GM23248 (cell line): ENCODE measurements around the gene MYH7B. TPM values are rescaled to one million over a fixed set of nuclear protein-coding genes. Genes with fewer than 3 reads are reported as not detected.

Experiments used
- DNase-seq: peaks from one replicate; pipeline ENCODE4 v3.0.0-alpha.2; 2015
- H2AFZ ChIP-seq: fragments of 200-600 bp; sonication (generic); 2 replicates; pipeline ENCODE4 v1.6.1; 2016; ENCODE audit warnings: antibody characterized with exemption
- H3F3A ChIP-seq: fragments of 200-600 bp; sonication (generic); 2 replicates; pipeline ENCODE4 v1.6.1; 2016; ENCODE audit warnings: mild to moderate bottlenecking, antibody characterized with exemption, mixed run types; ENCODE audit not compliant: insufficient read depth
- H3K27ac ChIP-seq: fragments of 200-600 bp; sonication (generic); 2 replicates; pipeline ENCODE4 v1.5.1; 2016; ENCODE audit warnings: mild to moderate bottlenecking
- H3K27me3 ChIP-seq: fragments of 200-600 bp; sonication (generic); replicated peaks from 2 replicates; pipeline ENCODE4 v1.6.1; 2016; ENCODE audit warnings: mild to moderate bottlenecking; ENCODE audit not compliant: insufficient read depth
- H3K36me3 ChIP-seq: fragments of 200-600 bp; sonication (generic); 2 replicates; pipeline ENCODE4 v1.6.1; 2016; ENCODE audit warnings: low read depth, mild to moderate bottlenecking
- H3K4me1 ChIP-seq: fragments of 200-600 bp; sonication (generic); 2 replicates; pipeline ENCODE4 v1.6.1; 2016; ENCODE audit warnings: mild to moderate bottlenecking; ENCODE audit not compliant: insufficient read depth
- H3K4me2 ChIP-seq: fragments of 200-600 bp; sonication (generic); one replicate; pipeline ENCODE4 v1.6.1; 2016; ENCODE audit warnings: mild to moderate bottlenecking; ENCODE audit not compliant: unreplicated experiment
- H3K4me3 ChIP-seq: fragments of 200-600 bp; sonication (generic); 2 replicates; pipeline ENCODE4 v1.5.1; 2016; ENCODE audit warnings: mild to moderate bottlenecking
- H3K79me2 ChIP-seq: fragments of 200-600 bp; sonication (generic); 2 replicates; pipeline ENCODE4 v1.6.1; 2016; ENCODE audit warnings: mild to moderate bottlenecking; ENCODE audit not compliant: insufficient read depth
- H3K9ac ChIP-seq: fragments of 200-600 bp; sonication (generic); 2 replicates; pipeline ENCODE4 v1.6.1; 2016; ENCODE audit warnings: mild to moderate bottlenecking
- H3K9me2 ChIP-seq: fragments of 200-600 bp; sonication (generic); 2 replicates; pipeline ENCODE4 v1.6.1; 2016; ENCODE audit warnings: mixed run types, mild to moderate bottlenecking, moderate library complexity; ENCODE audit not compliant: insufficient read depth
- H3K9me3 ChIP-seq: fragments of 200-600 bp; sonication (generic); one replicate; pipeline ENCODE4 v1.6.1; 2017; ENCODE audit warnings: low read depth
- H4K20me1 ChIP-seq: fragments of 200-600 bp; sonication (generic); 2 replicates; pipeline ENCODE4 v1.6.0; 2016; ENCODE audit not compliant: insufficient read depth
- EZH2 ChIP-seq: fragments of 200-600 bp; sonication (generic); IDR thresholded peaks from 2 replicates; pipeline ENCODE4 v1.6.1; 2018; ENCODE audit warnings: antibody characterized with exemption, mild to moderate bottlenecking; ENCODE audit not compliant: insufficient read depth, poor library complexity, severe bottlenecking
- EZH2phosphoT487 ChIP-seq: fragments of 200-600 bp; sonication (generic); IDR thresholded peaks from 2 replicates; pipeline ENCODE4 v1.6.1; 2018; ENCODE audit warnings: antibody characterized with exemption, moderate library complexity, mild to moderate bottlenecking, low read depth; ENCODE audit not compliant: insufficient read depth
- WGBS, 2 experiments: methylation state at CpG; one replicate each; pipeline ENCODE4 v1.1.6; 2015 to 2017; ENCODE audit warnings: low lambda C conversion rate in 2 of 2, low coverage in 1 of 2; ENCODE audit errors: missing lambda C conversion rate in 2 of 2; 5-methylcytosine and 5-hydroxymethylcytosine counted together
- in situ Hi-C: fragments of 300-500 bp; cut with MboI; formaldehyde crosslinking; loops from 2 replicates; pipeline ENCODE4 v1.15.0; 2020
- polyA plus RNA-seq: library from polyadenylated mRNA; unstranded; fragments of >200 nt; fragmentation: Nextera tagmentation; extraction: Ambion mirVana; gene quantifications from 2 replicates; pipeline ENCODE4 v1.2.1, GENCODE V29; 2016
- total RNA-seq: library from RNA; depleted of rRNA; stranded (reverse); fragments of >200 nt; shearing (Covaris generic); gene quantifications from 2 replicates; pipeline ENCODE4 v1.2.3, GENCODE V29; 2014

MYH7B gene
- total and polyA plus RNA-seq, 2 experiments from 2014 or later, result 0.11 to 0.49 TPM

- Histone ChIP-seq H3K27ac (no peak overlapping the region), H3K9ac (no peak overlapping the region), H2AFZ (no peak overlapping the region), H3K9me2 (no peaks in the 10 kb centered on the region), H3K9me3 (no peaks in the 10 kb centered on the region), H3K79me2 (no peaks in the 10 kb centered on the region), H3K27me3 (no peaks in the 10 kb centered on the region), H4K20me1 (no peaks in the 10 kb centered on the region), H3K4me2 (no peak overlapping the region), H3K4me1 (no peaks in the 10 kb centered on the region), H3F3A (no peaks in the 10 kb centered on the region), H3K36me3 (no peaks in the 10 kb centered on the region; the same call in 1 of the 2 replicates), H3K4me3 (no peak overlapping the region)
- TF ChIP-seq EZH2 (no peak), EZH2phosphoT487 (no peak)
- DNase-seq, result no peak
- 89 to 92% methylated on average over 24 to 25 of the region's 25 CpGs for WGBS, 2 experiments
- in situ Hi-C loops, result no loop called here
These were observed 43.4 kb downstream of the MYH7B start for GRCh38 chr20:34999021-34999451.

GRCh38 chr20:34999782-35000181 lies 44.1 kb downstream of the MYH7B start:
- Histone ChIP-seq H3K9me3 (no peaks in the 10 kb centered on the region), H3K27me3 (no peaks in the 10 kb centered on the region), H3K79me2 (no peaks in the 10 kb centered on the region), H4K20me1 (no peaks in the 10 kb centered on the region), H3K4me2 (no peak overlapping the region), H3K27ac (no peak overlapping the region), H3K4me3 (no peak overlapping the region), H3K9me2 (no peaks in the 10 kb centered on the region), H3K9ac (no peak overlapping the region), H2AFZ (no peak overlapping the region), H3K36me3 (no peaks in the 10 kb centered on the region; the same call in 1 of the 2 replicates), H3K4me1 (no peaks in the 10 kb centered on the region), H3F3A (no peaks in the 10 kb centered on the region)
- 90 to 91% methylated on average over 10 of the region's 10 CpGs for WGBS, 2 experiments
- DNase-seq, result no peak
- TF ChIP-seq EZH2phosphoT487 (no peak), EZH2 (no peak)
- in situ Hi-C loops, result no loop called here

DNA sequence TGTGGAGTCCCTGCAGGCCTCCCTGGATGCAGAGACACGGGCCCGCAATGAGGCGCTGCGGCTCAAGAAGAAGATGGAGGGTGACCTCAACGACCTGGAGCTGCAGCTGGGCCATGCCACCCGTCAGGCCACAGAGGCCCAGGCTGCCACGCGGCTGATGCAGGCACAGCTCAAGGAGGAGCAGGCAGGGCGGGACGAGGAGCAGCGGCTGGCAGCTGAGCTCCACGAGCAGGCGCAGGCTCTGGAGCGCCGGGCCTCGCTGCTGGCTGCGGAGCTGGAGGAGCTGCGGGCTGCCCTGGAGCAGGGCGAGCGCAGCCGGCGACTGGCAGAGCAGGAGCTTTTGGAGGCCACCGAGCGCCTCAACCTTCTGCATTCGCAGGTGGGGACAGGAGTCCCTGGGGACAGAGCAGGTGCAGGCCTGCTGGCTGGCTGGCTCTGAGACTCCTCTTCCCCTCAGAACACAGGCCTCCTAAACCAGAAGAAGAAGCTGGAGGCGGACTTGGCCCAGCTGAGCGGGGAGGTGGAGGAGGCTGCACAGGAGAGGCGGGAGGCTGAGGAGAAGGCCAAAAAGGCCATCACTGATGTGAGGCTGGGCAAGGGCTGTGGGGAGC lies 44.7 kb downstream of the MYH7B start:
- H3K4me2 ChIP-seq, result no peak overlapping the region
- TF ChIP-seq EZH2phosphoT487 (no peak), EZH2 (no peak)
- in situ Hi-C loops, result no loop called here
- DNase-seq, result no peak
- H3K9ac ChIP-seq, result no peak overlapping the region
- no peaks in the 10 kb centered on the region for H3K9me3 ChIP-seq
- no peak overlapping the region for H2AFZ ChIP-seq
- WGBS, 2 experiments, result 90 to 92% methylated on average over 28 of the region's 28 CpGs
- H3K36me3 ChIP-seq, result no peaks in the 10 kb centered on the region; the same call in 1 of the 2 replicates
- H3K4me3 ChIP-seq, result no peak overlapping the region
- no peaks in the 10 kb centered on the region for H3K79me2 ChIP-seq
- no peaks in the 10 kb centered on the region for H4K20me1 ChIP-seq
- no peak overlapping the region for H3K27ac ChIP-seq
- no peaks in the 10 kb centered on the region for H3F3A ChIP-seq
- H3K4me1 ChIP-seq, result no peaks in the 10 kb centered on the region
- no peaks in the 10 kb centered on the region for H3K9me2 ChIP-seq
- no peaks in the 10 kb centered on the region for H3K27me3 ChIP-seq

DNA sequence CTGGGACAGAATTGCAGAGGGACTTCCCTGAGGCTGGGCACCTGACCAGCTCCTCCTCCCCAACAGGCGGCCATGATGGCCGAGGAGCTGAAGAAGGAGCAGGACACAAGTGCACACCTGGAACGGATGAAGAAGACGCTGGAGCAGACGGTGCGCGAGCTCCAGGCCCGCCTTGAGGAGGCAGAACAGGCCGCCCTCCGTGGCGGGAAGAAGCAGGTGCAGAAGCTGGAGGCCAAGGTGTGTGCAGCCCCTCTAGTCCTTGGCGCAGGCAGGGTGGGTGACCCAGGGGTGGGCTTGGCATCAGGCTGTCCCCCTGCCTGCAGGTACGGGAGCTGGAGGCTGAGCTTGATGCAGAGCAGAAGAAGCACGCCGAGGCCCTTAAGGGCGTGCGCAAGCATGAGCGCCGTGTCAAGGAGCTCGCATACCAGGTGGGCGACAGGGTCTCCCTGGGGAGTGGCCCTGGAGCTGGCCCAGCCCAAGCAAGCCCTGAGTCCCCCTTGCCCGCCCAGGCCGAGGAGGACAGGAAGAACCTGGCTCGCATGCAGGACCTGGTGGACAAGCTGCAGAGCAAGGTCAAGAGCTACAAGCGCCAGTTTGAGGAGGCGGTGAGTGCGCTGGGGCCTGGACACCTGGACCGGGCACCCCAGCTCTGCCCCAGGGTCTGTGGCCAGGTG lies 45.4 kb downstream of the MYH7B start:
- Histone ChIP-seq H3K4me2 (no peak overlapping the region), H3K9ac (no peak overlapping the region), H3K4me1 (no peaks in the 10 kb centered on the region), H3K79me2 (no peaks in the 10 kb centered on the region), H2AFZ (no peak overlapping the region), H3K4me3 (no peak overlapping the region), H3K9me3 (no peaks in the 10 kb centered on the region), H3K27ac (no peak overlapping the region), H3F3A (no peaks in the 10 kb centered on the region), H3K9me2 (no peaks in the 10 kb centered on the region), H4K20me1 (no peaks in the 10 kb centered on the region), H3K27me3 (no peaks in the 10 kb centered on the region), H3K36me3 (peaks cover under 1% of the 10 kb centered on the region; the same call in 1 of the 2 replicates)
- no peak for DNase-seq
- in situ Hi-C loops, result no loop called here
- WGBS, 2 experiments, result 91 to 94% methylated on average over 19 to 28 of the region's 28 CpGs
- TF ChIP-seq EZH2 (no peak), EZH2phosphoT487 (no peak)
